Liver (tissue), 3 donors: ENCODE results near the gene OGA.

Source experiments
- CTCF ChIP-seq: fragments of 150-350 bp; IDR thresholded peaks from 2 replicates; pipeline ENCODE4 v1.5.1; 2017; ENCODE audit warnings: improper control_type of control experiment, low read depth, low read length; ENCODE audit not compliant: missing input control
- GABPA ChIP-seq, 2 donors: IDR thresholded peaks in 1 of 2; conservative IDR thresholded peaks in 1 of 2; 2 replicates each; pipeline ENCODE4 v1.6.1; 2016; ENCODE audit warnings: antibody characterized with exemption in 2 of 2, mild to moderate bottlenecking in 1 of 2, moderate library complexity in 1 of 2
- JUND ChIP-seq, 2 donors: IDR thresholded peaks; 2 replicates each; pipeline ENCODE4 v1.6.1; 2016; ENCODE audit warnings: antibody characterized with exemption in 2 of 2
- SP1 ChIP-seq: IDR thresholded peaks from 2 replicates; pipeline ENCODE4 v1.6.1; 2018; ENCODE audit warnings: antibody characterized with exemption, mild to moderate bottlenecking
- TAF1 ChIP-seq: conservative IDR thresholded peaks from 2 replicates; pipeline ENCODE4 v1.6.1; 2016; ENCODE audit warnings: antibody characterized with exemption, mild to moderate bottlenecking
- YY1 ChIP-seq: IDR thresholded peaks from 2 replicates; pipeline ENCODE4 v1.6.1; 2016; ENCODE audit warnings: antibody characterized with exemption, mild to moderate bottlenecking
- TF ChIP-seq, protein P1 (sequence below): IDR thresholded peaks from 2 replicates; pipeline ENCODE4 v1.6.1; 2016; ENCODE audit warnings: antibody characterized with exemption
- TF ChIP-seq, protein P2 (sequence below): IDR thresholded peaks from 2 replicates; pipeline ENCODE4 v1.6.1; 2016; ENCODE audit warnings: antibody characterized with exemption, mild to moderate bottlenecking
- donor health status: healthy.
- donor health status: healthy.

- TF ChIP-seq CTCF: no peak
- TF ChIP-seq YY1: no peak
- no peak for TF ChIP-seq JUND (IDR thresholded peaks at IDR 0.05)
- TF ChIP-seq, protein P1, sequence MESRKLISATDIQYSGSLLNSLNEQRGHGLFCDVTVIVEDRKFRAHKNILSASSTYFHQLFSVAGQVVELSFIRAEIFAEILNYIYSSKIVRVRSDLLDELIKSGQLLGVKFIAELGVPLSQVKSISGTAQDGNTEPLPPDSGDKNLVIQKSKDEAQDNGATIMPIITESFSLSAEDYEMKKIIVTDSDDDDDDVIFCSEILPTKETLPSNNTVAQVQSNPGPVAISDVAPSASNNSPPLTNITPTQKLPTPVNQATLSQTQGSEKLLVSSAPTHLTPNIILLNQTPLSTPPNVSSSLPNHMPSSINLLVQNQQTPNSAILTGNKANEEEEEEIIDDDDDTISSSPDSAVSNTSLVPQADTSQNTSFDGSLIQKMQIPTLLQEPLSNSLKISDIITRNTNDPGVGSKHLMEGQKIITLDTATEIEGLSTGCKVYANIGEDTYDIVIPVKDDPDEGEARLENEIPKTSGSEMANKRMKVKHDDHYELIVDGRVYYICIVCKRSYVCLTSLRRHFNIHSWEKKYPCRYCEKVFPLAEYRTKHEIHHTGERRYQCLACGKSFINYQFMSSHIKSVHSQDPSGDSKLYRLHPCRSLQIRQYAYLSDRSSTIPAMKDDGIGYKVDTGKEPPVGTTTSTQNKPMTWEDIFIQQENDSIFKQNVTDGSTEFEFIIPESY: no peak
- TF ChIP-seq SP1: no peak
- TF ChIP-seq TAF1: no peak
- TF ChIP-seq, protein P2, sequence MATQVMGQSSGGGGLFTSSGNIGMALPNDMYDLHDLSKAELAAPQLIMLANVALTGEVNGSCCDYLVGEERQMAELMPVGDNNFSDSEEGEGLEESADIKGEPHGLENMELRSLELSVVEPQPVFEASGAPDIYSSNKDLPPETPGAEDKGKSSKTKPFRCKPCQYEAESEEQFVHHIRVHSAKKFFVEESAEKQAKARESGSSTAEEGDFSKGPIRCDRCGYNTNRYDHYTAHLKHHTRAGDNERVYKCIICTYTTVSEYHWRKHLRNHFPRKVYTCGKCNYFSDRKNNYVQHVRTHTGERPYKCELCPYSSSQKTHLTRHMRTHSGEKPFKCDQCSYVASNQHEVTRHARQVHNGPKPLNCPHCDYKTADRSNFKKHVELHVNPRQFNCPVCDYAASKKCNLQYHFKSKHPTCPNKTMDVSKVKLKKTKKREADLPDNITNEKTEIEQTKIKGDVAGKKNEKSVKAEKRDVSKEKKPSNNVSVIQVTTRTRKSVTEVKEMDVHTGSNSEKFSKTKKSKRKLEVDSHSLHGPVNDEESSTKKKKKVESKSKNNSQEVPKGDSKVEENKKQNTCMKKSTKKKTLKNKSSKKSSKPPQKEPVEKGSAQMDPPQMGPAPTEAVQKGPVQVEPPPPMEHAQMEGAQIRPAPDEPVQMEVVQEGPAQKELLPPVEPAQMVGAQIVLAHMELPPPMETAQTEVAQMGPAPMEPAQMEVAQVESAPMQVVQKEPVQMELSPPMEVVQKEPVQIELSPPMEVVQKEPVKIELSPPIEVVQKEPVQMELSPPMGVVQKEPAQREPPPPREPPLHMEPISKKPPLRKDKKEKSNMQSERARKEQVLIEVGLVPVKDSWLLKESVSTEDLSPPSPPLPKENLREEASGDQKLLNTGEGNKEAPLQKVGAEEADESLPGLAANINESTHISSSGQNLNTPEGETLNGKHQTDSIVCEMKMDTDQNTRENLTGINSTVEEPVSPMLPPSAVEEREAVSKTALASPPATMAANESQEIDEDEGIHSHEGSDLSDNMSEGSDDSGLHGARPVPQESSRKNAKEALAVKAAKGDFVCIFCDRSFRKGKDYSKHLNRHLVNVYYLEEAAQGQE: no peak
- TF ChIP-seq GABPA (IDR thresholded peaks at IDR 0.05 in 1 of 2, conservative IDR thresholded peaks at IDR 0.05 in 1 of 2): no peak
Measured at GRCh38 chr10:101840102-101840684, 21.9 kb upstream of the OGA start.
